ENCODE results near the gene FKBP9.

The FKBP9 gene

DNA sequence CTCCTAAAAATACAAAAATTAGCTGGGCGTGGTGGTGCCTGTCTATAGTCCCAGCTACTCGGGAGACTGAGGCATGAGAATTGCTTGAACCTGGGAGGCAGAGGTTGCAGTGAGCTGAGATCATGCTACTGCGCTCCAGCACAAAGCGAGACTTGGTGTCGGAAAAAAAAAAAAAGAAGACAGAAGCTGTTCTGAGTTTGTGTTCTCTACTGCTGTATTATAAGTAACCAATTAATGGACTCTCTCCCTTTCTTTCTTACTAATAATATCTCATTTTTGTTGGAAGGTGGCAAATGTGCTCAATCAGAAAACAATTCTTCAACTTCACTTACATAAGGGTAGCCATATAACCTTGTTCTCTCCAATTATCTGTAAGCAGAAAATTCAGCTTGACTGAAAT, 97.9 kb downstream of the FKBP9 start:
- no peak for DNase-seq (ENCODE audit: extremely low read depth in 1 of 2, low read depth in 1 of 2)

All from stimulated activated CD8-positive, alpha-beta memory T cell treated with anti-CD3 and anti-CD28 coated beads, Interleukin-7, amount 100 ng/mL, for 48 hours (primary cell).